Neuron (in vitro differentiated cells): ENCODE measurements around the gene HCN4.

Experiments
- H2AFZ ChIP-seq: one replicate; pipeline ENCODE4 v1.6.1; 2013; ENCODE audit warnings: low read depth, mild to moderate bottlenecking, inconsistent platforms, low read length, moderate library complexity
- H3K27me3 ChIP-seq: one replicate; pipeline ENCODE4 v1.6.1; 2013; ENCODE audit warnings: low read length; ENCODE audit not compliant: insufficient read depth
- H3K36me3 ChIP-seq: one replicate; pipeline ENCODE4 v1.6.1; 2013; ENCODE audit warnings: low read length; ENCODE audit not compliant: insufficient read depth
- H3K4me1 ChIP-seq: one replicate; pipeline ENCODE4 v1.6.1; 2013; ENCODE audit warnings: low read length; ENCODE audit not compliant: insufficient read depth
- H3K4me3 ChIP-seq: 2 replicates; pipeline ENCODE4 v1.5.1; 2013; ENCODE audit warnings: mild to moderate bottlenecking, low read length, moderate library complexity
- H3K9me3 ChIP-seq: one replicate; pipeline ENCODE4 v1.6.1; 2013; ENCODE audit warnings: low read length

HCN4 gene

DNA sequence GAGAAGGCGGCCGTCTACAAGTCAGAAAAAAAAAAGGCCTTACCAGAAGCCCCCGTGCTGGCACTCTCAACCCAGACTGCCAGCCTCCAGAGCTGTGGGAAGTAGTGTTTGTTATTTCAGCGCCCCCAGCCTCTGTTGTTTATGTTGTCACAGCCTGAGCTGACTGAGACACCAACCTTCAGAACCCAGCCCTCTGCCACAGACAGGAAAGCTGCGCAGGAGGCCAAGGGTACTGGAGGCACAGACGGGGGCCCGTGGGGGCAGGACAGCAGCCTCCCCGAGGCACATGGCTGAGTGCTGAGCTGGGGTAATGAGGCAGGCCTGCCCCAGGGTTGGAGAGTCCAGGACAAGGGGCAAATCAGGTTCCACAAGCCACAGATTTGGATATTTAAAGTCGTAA is 33.7 kb downstream of the HCN4 start:
- Histone ChIP-seq H3K9me3 (no peaks in the 10 kb centered on the region), H2AFZ (no peak overlapping the region), H3K4me3 (no peak overlapping the region), H3K27me3 (no peaks in the 10 kb centered on the region), H3K36me3 (no peaks in the 10 kb centered on the region), H3K4me1 (peaks cover 5% of the 10 kb centered on the region)

DNA sequence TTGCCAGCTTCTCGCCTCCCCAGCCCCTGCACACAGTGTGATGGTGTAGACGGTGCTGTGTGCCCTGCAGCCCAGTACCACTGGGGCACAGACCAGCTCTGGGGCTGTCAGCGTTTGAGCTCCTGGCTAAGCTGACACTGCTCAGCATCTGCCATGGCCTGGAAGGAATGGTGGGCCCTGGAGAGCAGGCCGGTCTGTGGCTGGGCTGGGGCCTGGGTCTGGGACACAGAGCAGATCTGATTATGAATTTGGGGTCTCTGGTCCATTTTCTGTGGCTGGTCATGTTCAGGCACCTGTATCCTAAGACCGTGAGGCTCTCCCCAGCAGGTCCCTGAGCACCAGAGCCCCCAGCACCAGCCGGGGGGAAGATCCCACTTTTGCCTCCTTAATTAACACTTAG is 34.7 kb downstream of the HCN4 start:
- H3K27me3 ChIP-seq, result no peaks in the 10 kb centered on the region
- peaks cover 5% of the 10 kb centered on the region for H3K4me1 ChIP-seq
- no peaks in the 10 kb centered on the region for H3K9me3 ChIP-seq
- no peak overlapping the region for H2AFZ ChIP-seq
- H3K4me3 ChIP-seq, result no peak overlapping the region
- H3K36me3 ChIP-seq, result peaks cover 2% of the 10 kb centered on the region

DNA sequence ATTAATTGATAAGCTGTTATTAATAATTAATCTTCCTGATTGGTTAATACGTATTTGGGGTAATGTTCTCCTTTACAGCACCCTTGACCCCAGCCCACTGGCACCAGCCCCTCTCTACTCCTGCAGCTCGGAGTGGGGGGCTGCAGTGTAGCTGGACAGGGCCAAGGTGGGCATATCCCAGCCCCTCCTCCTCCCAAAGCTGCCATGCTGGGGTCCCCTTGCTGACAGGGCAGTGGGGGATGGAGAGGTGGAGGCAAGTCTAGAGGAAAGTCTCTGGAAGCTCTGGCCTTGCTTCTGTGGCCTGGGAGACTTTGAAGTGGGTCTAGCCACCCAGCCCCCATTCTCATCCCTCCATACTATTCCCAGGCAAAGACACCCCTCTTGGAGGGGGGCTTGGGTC is 35.8 kb downstream of the HCN4 start:
- Histone ChIP-seq H2AFZ (no peak overlapping the region), H3K9me3 (no peaks in the 10 kb centered on the region)

DNA sequence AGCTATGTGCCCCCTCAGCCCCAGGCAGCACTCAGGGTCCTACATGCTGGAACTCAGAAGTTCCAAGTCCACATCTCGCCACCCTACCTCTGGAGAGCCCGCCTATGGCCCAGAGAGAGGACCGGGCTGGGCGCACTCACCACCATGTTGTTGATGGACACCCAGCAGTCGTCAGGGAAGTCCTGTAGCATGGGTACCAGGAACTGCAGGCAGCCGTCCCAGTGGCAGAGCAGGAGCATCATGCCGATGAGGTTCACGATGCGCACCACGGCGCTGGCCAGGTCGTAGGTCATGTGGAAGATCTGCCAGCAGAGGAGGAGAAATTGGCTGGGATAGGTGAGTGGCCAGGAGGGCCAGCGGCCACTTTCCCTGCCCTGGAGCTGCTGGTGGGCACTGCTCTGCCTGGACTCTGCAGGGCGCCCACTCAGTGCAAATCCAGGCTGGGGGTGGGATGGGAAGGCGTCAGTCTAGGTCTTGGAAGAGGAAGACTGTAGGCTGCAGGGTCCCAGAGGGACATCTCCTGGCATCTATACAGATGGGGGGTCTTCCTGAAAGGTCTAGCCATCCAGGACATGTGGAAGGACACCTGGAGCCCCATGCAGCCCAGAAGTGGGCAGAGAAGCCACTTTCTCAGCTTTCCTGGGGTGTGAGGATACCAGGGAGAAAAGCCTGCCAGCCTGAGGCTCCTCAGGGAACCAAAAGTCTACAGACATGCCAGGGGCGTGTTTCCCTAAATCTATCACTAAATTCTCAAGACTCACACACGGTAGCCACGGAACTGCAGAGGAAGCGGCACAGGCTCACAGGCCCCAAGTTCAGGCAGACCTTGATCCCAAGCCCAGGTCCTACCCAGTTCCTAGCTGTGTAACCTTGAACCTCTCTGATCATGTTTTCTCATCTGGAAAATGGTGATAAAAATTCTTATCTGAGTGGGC is 36.5 kb downstream of the HCN4 start:
- Histone ChIP-seq H3K4me1 (peaks cover 5% of the 10 kb centered on the region), H3K36me3 (peaks cover 2% of the 10 kb centered on the region), H3K27me3 (no peaks in the 10 kb centered on the region), H2AFZ (no peak overlapping the region), H3K9me3 (no peaks in the 10 kb centered on the region), H3K4me3 (no peak overlapping the region)

More for the DNA sequence above, 35.8 kb downstream of the HCN4 start:
- H3K4me1 ChIP-seq, result peaks cover 5% of the 10 kb centered on the region
- peaks cover 2% of the 10 kb centered on the region for H3K36me3 ChIP-seq
- H3K27me3 ChIP-seq, result no peaks in the 10 kb centered on the region
- H3K4me3 ChIP-seq, result no peak overlapping the region

DNA sequence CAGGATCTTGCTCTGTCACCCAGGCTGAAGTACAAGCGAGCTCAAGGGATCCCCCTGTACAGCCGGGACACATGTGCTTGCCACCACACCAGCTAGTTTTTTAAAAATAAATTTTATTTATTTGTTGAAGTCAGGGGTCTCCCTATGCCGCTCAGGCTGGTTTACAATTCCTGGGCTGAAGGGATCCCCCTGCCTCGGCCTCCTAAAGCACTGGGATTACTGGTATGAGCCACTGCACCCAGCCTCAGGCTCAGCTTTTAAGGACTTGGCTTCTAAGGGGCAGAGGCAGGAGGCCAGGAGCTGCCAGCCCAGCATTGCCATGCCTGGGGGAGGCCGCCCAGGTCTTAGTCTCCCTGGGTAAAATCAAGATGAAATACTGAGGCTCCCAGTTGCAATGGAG is 37.3 kb downstream of the HCN4 start:
- Histone ChIP-seq H3K36me3 (peaks cover 2% of the 10 kb centered on the region), H3K9me3 (no peaks in the 10 kb centered on the region), H3K27me3 (no peaks in the 10 kb centered on the region), H3K4me3 (no peak overlapping the region), H3K4me1 (peaks cover 5% of the 10 kb centered on the region), H2AFZ (no peak overlapping the region)

DNA sequence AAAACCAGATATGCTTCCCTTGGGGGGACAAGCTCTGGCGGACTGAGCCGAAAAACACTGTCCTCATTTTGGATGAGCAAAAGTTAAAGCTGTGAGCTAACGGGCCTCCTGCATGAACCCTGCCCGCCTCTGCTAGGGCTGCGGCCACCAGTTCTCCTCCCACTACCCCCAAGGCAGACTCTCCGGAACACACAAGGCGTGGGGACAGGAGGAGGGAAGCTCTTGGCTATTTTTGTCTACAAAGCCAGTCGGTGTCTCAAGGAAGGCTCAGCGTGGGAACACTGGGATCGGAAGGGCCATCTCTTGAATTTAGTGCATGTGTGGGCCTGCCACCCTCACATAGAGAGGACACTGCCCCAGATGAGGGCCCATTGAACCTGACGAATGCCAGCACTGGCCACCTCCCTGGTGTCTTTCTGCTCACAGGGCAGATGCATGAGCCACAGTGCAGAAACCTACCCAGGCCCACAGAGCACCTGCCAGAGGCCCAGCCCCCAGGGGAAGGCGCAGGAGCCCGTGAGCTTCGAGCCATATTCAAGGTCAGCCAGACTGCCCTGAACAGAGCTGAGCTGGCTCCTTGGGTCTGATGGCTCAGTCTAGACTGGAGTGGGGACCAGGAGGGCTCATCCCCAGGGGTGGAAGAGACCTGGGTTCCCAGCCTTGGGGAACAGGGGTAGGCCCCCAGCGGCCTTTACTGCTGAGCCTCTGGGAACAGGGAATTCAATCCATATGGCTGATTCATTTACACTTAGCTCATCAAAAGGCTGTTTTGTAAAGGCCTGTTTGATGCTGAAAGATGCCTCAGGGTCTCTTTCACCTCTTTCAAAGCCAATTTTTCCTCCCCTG is 38.3 kb downstream of the HCN4 start:
- H3K9me3 ChIP-seq, result no peaks in the 10 kb centered on the region
- peaks cover 5% of the 10 kb centered on the region for H3K4me1 ChIP-seq
- no peaks in the 10 kb centered on the region for H3K27me3 ChIP-seq

DNA sequence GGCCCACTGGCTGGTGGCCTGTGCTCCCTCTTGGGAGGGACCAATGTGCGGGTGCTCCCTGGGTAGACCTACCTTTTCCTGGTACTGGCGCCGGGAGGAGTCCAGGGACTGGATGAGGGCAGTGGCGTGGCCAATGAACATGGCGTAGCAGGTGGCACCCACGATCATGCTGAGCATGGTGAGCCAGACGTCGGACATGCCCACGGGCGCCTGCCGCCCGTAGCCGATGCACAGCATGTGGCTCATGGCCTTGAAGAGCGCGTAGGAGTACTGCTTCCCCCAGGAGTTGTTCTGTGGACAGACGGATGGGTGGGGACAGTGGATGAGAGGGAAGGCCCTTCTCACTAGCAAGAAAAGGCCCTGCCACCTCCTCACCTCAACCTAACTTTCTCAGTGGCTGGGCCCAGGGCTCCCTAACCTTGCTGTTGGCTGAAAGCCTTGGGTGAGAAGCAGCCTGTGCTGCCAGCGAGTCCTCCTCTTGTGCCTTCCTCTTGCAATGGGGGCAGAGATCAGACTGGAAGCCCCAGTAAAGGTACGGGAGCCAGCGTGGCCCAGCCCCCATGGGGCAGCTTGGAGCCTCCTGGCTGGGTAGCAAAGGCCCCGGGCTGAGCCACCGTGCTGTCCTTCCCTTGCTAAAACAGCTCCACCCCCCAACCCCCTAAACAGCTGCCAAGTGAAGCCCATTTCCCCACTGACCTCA is 39.1 kb downstream of the HCN4 start:
- no peak overlapping the region for H2AFZ ChIP-seq
- peaks cover 5% of the 10 kb centered on the region for H3K4me1 ChIP-seq
- H3K4me3 ChIP-seq, result no peak overlapping the region
- H3K9me3 ChIP-seq, result no peaks in the 10 kb centered on the region
- H3K36me3 ChIP-seq, result peaks cover 2% of the 10 kb centered on the region
- no peaks in the 10 kb centered on the region for H3K27me3 ChIP-seq

More for the DNA sequence above, 38.3 kb downstream of the HCN4 start:
- H2AFZ ChIP-seq, result no peak overlapping the region
- peaks cover 2% of the 10 kb centered on the region for H3K36me3 ChIP-seq
- H3K4me3 ChIP-seq, result no peak overlapping the region

DNA sequence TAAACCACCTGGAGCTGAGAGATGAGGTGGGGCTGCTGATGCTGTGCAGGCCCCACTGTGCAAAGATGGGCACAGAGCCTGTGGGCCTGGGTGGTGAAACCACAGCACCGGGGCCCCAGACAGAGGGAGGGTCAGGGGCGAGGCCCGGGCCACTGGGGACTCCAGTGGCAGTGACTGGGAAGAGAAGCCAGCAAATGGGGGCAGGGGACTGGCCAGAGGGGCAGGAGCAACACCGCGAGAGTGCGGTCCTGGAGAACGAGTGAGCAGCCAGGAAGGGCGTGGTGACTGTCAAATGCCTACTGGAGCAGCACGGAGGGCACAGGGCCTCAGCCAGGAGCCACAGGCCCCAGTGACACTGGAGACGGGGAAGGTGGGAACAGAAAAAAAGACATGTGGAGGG is 39.8 kb downstream of the HCN4 start:
- Histone ChIP-seq H2AFZ (no peak overlapping the region), H3K36me3 (peaks cover 2% of the 10 kb centered on the region), H3K27me3 (no peaks in the 10 kb centered on the region), H3K4me3 (no peak overlapping the region), H3K9me3 (no peaks in the 10 kb centered on the region), H3K4me1 (peaks cover 5% of the 10 kb centered on the region)

DNA sequence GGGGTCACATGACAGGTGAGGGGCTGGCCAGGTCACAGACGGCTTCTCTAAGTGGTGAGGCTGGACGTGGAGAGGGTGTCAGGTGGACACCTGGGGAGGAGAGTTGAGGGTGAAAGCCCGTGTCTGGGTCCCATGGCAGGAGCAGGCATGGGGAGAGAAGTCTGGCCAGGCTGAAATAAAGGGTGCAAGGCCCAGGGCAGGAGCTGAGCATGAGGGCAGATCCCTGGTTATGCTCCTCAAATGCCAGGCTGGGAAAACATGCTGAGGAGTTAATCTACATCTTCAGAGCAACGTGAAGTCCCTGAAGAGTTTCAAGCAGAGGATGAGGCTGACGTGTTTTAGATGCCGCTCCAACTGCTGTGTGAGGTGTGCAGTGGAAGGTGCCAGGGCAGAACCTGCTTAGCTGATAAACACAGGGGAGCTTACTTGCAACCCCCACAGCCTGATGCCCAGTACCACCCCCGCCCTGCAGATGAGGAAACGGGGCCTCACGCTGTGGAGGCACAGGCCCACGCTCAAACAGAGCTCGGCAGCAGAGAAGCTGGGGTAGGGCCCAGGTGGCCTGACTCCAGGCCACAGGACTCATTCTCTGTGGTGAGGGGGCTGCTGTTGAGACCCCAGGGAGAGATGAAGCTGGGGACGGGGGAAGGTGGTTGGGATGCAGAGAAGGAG is 40.5 kb downstream of the HCN4 start:
- Histone ChIP-seq H3K4me1 (peaks cover 5% of the 10 kb centered on the region), H3K4me3 (no peak overlapping the region), H3K9me3 (no peaks in the 10 kb centered on the region)

DNA sequence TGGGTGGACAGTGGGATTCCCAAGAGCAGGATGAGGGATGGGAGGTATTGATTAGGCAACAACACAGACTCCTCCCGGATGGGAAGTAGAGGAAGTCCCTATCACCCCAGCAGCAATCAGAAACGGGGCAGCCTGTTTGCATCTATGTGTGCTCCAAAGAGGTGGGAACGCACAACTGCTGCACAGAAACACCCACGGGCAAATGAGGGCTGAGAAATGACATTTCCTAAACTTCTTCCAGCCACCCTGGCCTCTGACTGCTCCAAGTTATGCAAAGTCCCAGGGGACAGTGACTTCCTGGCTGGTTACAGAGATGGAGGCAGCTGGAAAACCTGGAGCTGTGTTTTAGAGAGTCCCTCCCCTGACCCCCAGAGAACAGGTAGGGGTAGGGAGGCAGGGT is 42.6 kb downstream of the HCN4 start:
- H3K4me1 ChIP-seq, result peaks cover 4% of the 10 kb centered on the region
- H3K27me3 ChIP-seq, result no peaks in the 10 kb centered on the region
- H3K36me3 ChIP-seq, result peaks cover 2% of the 10 kb centered on the region
- no peak overlapping the region for H3K4me3 ChIP-seq
- no peak overlapping the region for H2AFZ ChIP-seq
- no peaks in the 10 kb centered on the region for H3K9me3 ChIP-seq

More for the DNA sequence above, 40.5 kb downstream of the HCN4 start:
- Histone ChIP-seq H3K27me3 (no peaks in the 10 kb centered on the region), H3K36me3 (peaks cover 2% of the 10 kb centered on the region), H2AFZ (no peak overlapping the region)

DNA sequence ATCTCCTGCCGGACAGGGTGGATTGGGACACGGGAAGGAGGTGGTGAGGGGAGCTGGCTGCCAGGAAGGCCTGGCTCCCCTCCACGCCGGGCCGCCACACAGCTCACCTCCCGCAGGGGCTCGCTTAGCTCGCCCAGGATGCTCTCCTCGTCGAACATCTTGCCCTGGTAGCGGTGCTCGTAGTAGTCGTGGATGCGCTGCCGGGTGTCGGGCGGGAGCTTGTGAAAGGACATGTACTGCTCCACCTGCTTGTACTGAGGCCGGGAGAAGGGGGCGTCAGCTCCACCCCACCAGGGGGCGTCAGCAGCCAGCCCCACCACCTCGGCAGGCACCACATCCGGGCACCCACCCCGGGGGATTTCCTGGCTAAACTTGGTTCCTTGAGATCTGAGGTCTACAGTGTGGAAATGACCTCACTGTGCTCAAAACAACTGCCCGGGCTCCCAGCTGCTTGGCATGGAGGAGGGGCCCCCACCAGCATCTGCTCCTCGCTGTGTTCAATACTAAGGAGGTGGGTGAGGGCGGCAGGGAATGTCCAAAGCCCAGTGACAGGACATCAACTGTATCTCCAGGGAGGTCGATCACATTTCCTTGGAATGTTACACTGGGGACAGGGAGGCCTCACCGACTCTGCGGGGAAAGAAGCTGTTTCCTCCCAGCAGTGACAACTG is 43.4 kb downstream of the HCN4 start:
- Histone ChIP-seq H3K36me3 (peaks cover 2% of the 10 kb centered on the region), H3K27me3 (no peaks in the 10 kb centered on the region), H3K4me1 (no peaks in the 10 kb centered on the region), H3K4me3 (no peak overlapping the region), H2AFZ (no peak overlapping the region), H3K9me3 (no peaks in the 10 kb centered on the region)

DNA sequence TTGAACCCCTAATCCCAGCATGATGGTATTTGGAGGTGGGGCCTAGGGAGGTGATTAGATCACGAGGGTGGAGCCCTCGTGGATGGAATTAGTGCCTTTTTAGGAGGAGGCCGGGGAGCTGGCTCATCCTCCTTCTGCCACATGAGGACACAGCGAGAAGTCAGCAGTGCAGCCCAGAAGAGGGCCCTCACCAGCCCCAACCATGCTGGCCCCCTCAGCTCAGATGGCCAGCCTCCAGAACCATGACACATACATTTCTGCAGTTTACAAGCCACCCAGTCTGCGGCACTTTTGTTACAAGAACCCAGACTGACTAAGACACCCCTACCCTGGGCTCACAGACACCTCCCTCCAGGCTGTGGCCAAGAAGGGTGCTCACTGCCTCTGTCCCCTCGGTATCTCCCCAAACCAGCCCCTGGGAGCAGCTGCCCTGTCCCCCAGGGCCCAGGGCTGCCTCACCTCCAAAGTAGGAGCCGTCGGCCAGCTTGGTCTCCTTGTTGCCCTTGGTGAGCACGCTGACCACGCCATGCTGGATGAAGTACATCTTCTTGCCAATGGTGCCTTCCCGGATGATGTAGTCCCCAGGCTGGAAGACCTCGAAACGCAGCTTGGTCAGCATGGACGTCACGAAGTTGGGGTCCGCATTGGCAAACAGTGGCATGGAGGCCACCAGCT is 44.1 kb downstream of the HCN4 start:
- Histone ChIP-seq H3K4me3 (no peak overlapping the region), H3K4me1 (no peaks in the 10 kb centered on the region), H3K9me3 (no peaks in the 10 kb centered on the region), H2AFZ (no peak overlapping the region), H3K27me3 (no peaks in the 10 kb centered on the region), H3K36me3 (peaks cover 2% of the 10 kb centered on the region)
